Fibroblast of pulmonary artery (primary cell): ENCODE data around the gene PITRM1.
A peak's percentile ranks its signal among the peaks of the same experiment; 100 is the strongest.
"Not testable (repeated sequence)": the region's sequence is repeated elsewhere in the genome, so short reads cannot be mapped to it uniquely, and the experiment has no call there.

Experiments used
- DNase-seq: peaks from one replicate; pipeline ENCODE4 v3.0.0-alpha.2; 2010; ENCODE audit warnings: low read depth
- H3K4me3 ChIP-seq: replicated peaks from 2 replicates; pipeline ENCODE4 v1.5.1; 2011; ENCODE audit warnings: low read depth, mild to moderate bottlenecking, control low read depth, low read length, moderate library complexity
- CTCF ChIP-seq: IDR thresholded peaks from 2 replicates; pipeline ENCODE4 v1.5.1; 2011; ENCODE audit warnings: mild to moderate bottlenecking, control low read depth, low read length, inconsistent platforms; ENCODE audit errors: missing control alignments

The PITRM1 gene

GRCh38 chr10:3172446-3173170, at the start of gene PITRM1:
Gene PITRM1, minus strand, starts transcription at chr10:3172782. Its CDS starts 10 bp downstream, at chr10:3172772.
- no peak for TF ChIP-seq CTCF
- peak within 1 kb of the TSS; percentile 84 for H3K4me3 ChIP-seq
- DNase-seq: peak; percentile 99

GRCh38 chr10:3222068-3222467, 49.5 kb upstream of the PITRM1 start:
- H3K4me3 ChIP-seq: no peak overlapping the region
- DNase-seq: peak; percentile 23
- TF ChIP-seq CTCF: peak; percentile 2

GRCh38 chr10:3221601-3222000, 49.0 kb upstream of the PITRM1 start:
- DNase-seq, H3K4me3 ChIP-seq: not testable (repeated sequence)

GRCh38 chr10:3220853-3221252, 48.3 kb upstream of the PITRM1 start:
- DNase-seq: peak; percentile 49
- no peak for TF ChIP-seq CTCF
- H3K4me3 ChIP-seq: no peak overlapping the region

GRCh38 chr10:3219021-3219628, 46.5 kb upstream of the PITRM1 start:
- not testable (repeated sequence) for DNase-seq, H3K4me3 ChIP-seq

- no peak overlapping the region for H3K4me3 ChIP-seq
- no peak for TF ChIP-seq CTCF
- no peak for DNase-seq
Measured at GRCh38 chr10:3217853-3218252, 45.3 kb upstream of the PITRM1 start.

- H3K4me3 ChIP-seq: no peak overlapping the region
- no peak for TF ChIP-seq CTCF
- peak; percentile 74 for DNase-seq
Measured at GRCh38 chr10:3217301-3217700, 44.7 kb upstream of the PITRM1 start.
